Activated CD8-positive, alpha-beta T cell treated with anti-CD3 and anti-CD28 coated beads, Interleukin-2, amount 10 ng/mL, durations not matched to agents 7 days and 5 days (primary cell): ENCODE data around the gene ACOT11. TPM values are rescaled to one million over a fixed set of nuclear protein-coding genes. Genes with fewer than 3 reads are reported as not detected.

ENCODE experiments used
- ATAC-seq: fragments of 150-1000 bp; cut with Tn5 transposase; one replicate; pipeline ENCODE4 v1.10.0; 2021; ENCODE audit warnings: moderate library complexity
- CTCF ChIA-PET: fragments of 350-600 bp; sonication (Branson Sonifier 250); formaldehyde crosslinking; loops from one replicate; lab custom pipeline; 2021; ENCODE audit warnings: antibody characterized with exemption; lab: Charles Lee
- POLR2A ChIA-PET: fragments of 350-600 bp; sonication (Branson Sonifier 250); formaldehyde crosslinking; loops from one replicate; lab custom pipeline; 2021; ENCODE audit warnings: antibody characterized with exemption; lab: Charles Lee
- DNase-seq: peaks from one replicate; pipeline ENCODE4 v3.0.0-alpha.2; 2020
- H3K27ac Mint-ChIP-seq: one replicate; pipeline ENCODE4 v1.8.0; 2021; ENCODE audit warnings: mild to moderate bottlenecking, mixed read lengths
- H3K27me3 Mint-ChIP-seq: one replicate; pipeline ENCODE4 v1.8.0; 2021; ENCODE audit warnings: low read depth, mixed read lengths
- H3K36me3 Mint-ChIP-seq: one replicate; pipeline ENCODE4 v1.8.0; 2021; ENCODE audit warnings: low read depth, mixed read lengths
- H3K4me1 Mint-ChIP-seq: one replicate; pipeline ENCODE4 v1.8.0; 2021; ENCODE audit warnings: low read depth, mixed read lengths
- H3K4me3 Mint-ChIP-seq: one replicate; pipeline ENCODE4 v1.8.0; 2021; ENCODE audit warnings: mild to moderate bottlenecking, mixed read lengths
- H3K9me3 Mint-ChIP-seq: one replicate; pipeline ENCODE4 v1.8.0; 2022; ENCODE audit warnings: mixed read lengths; ENCODE audit not compliant: insufficient read depth
- total RNA-seq, 2 experiments: library from RNA; stranded (reverse); gene quantifications; one replicate each; pipeline ENCODE4 v1.2.3, GENCODE V29; 2021

The ACOT11 gene
- total RNA-seq, 2 experiments from 2014 or later: 1.3 to 1.6 TPM

DNA sequence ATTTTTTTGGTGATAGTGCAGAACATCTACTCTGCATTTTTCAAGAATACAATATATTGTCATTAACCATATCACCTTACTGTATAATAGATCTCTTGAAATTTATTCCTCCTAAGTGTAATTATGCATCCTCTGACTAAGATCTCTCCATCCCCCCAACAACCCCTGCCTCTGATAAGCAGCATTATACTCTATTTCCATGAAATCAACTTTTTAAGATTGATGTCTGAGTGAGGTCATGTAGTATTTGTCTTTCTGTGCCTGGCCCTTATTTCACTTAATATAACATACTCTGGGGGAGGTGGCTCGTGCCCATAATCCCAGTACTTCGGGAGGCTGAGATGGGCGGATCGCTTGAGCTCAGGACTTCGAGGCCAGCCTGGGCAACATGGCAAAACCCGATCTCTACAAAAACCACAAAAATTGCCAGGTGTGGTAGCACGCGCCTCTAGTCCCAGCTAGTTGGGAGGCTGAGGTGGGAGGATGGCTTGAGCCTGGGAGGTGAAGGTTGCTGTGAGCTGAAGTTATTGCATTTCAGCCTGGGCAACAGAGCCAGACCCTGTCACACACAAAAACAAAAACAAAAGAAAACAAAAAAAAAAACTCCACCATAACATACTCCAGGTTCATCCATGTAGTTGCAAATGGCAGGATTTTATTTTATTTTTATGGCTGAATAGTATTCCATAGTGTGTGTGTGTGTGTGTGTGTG lies 5.7 kb downstream of the ACOT11 start:
- Mint-ChIP-seq H3K36me3 (no peaks in the 10 kb centered on the region), H3K27ac (no peak overlapping the region), H3K27me3 (peaks cover 8% of the 10 kb centered on the region), H3K4me1 (no peaks in the 10 kb centered on the region), H3K9me3 (peaks cover 4% of the 10 kb centered on the region), H3K4me3 (no peak overlapping the region)
- ChIA-PET POLR2A (no interaction called here), CTCF (no interaction called here)
- peak; percentile 1 for DNase-seq
- no peak for ATAC-seq

DNA sequence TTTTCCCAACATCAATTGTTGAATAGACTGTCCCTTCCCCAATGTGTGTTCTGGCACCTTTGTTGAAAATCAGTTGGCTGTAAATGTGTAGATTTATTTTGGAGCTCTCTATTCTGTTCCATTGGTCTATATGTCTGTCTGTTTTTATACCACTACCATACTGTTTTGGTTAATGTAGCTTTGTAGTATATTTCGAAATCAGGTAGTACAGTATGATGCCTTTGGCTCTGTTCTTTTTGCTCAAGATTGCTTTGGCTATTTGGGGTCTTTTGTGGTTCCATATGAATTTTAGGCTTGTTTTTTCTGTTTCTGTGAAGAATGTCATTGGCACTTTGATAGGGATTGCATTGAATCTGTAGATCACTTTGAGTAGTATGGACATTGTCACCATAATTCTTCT lies 8.1 kb downstream of the ACOT11 start:
- no peak overlapping the region for H3K27ac Mint-ChIP-seq
- no peaks in the 10 kb centered on the region for H3K36me3 Mint-ChIP-seq
- ChIA-PET CTCF (no interaction called here), POLR2A (interaction anchor here (0.6 kb wide), 1 partner anchor 92 kb away, joined by 3 read pairs; no protein-coding TSS in a partner anchor)
- no peak for ATAC-seq
- peaks cover 4% of the 10 kb centered on the region for H3K9me3 Mint-ChIP-seq
- no peaks in the 10 kb centered on the region for H3K4me1 Mint-ChIP-seq
- H3K27me3 Mint-ChIP-seq: peaks cover 8% of the 10 kb centered on the region
- DNase-seq: no peak
- no peak overlapping the region for H3K4me3 Mint-ChIP-seq

DNA sequence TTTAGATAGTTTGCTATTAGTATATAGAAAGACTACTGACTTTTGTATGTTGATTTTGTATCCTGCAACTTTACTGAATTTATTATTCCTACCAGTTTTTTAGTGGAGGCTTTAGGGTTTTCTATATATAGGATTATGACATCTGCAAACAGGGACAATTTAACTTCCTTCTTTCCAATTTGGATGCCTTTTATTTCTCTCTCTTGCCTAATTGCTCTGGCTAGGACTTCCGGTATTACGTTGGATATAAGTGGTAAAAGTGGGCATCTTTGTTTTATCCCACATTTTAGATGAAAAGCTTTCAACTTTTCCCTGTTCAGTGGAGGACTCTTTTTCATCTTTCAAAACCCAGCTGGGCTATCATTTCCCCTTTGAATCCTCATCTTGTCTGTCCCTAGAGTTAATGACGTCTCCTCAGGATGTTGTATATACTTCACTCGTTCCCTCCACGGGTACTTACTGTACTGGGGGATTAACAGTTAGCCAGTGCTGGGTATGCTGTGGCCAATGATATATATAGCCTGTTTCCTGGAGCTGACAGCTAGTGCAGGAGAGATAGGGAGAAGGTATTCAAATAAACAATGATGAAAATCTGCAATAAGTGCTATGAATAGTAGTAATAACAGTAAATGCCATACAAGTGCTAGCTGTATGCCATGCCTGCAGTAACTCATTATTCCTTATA lies 9.8 kb downstream of the ACOT11 start:
- Mint-ChIP-seq H3K27ac (no peak overlapping the region), H3K9me3 (peaks cover 4% of the 10 kb centered on the region), H3K36me3 (no peaks in the 10 kb centered on the region), H3K4me1 (no peaks in the 10 kb centered on the region), H3K27me3 (peaks cover 8% of the 10 kb centered on the region), H3K4me3 (no peak overlapping the region)
- ATAC-seq (no peak), DNase-seq (no peak)
- ChIA-PET POLR2A (no interaction called here), CTCF (no interaction called here)

DNA sequence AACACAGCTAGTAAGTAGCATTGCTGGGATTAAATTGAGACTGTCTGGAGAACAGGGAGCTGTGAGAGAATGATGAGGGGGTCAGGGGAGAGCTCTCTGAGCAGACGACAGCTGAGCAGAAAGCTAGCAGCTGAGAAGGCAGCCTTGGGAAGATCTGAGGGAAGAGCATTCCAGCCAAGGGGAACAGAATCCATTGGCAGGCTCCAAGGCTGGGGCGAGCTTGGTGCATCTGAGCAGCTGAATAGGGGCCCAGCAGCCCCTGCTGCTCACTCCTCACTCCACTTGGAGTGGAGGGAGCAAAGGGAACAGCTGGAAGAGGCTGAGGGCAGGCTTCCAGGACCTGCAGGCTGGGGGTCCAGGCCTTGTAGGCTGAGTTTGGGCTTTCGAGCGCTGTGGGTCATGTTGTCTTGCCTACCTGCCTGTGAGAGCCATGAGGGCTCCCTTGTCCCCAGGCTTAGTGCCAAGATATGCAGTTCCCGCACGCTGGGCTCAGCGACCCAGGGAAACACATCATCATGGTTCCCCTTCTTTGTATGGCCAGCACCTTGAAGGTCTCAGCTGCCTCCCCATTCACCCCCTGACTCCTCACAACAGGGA lies 10.5 kb downstream of the ACOT11 start:
- CTCF ChIA-PET: no interaction called here
- H3K9me3 Mint-ChIP-seq: peaks cover 4% of the 10 kb centered on the region
- H3K4me3 Mint-ChIP-seq: no peak overlapping the region
- H3K27ac Mint-ChIP-seq: no peak overlapping the region
- H3K4me1 Mint-ChIP-seq: no peaks in the 10 kb centered on the region
- peaks cover 8% of the 10 kb centered on the region for H3K27me3 Mint-ChIP-seq
- no peak for ATAC-seq
- no peak for DNase-seq
- POLR2A ChIA-PET: no interaction called here
- no peaks in the 10 kb centered on the region for H3K36me3 Mint-ChIP-seq

DNA sequence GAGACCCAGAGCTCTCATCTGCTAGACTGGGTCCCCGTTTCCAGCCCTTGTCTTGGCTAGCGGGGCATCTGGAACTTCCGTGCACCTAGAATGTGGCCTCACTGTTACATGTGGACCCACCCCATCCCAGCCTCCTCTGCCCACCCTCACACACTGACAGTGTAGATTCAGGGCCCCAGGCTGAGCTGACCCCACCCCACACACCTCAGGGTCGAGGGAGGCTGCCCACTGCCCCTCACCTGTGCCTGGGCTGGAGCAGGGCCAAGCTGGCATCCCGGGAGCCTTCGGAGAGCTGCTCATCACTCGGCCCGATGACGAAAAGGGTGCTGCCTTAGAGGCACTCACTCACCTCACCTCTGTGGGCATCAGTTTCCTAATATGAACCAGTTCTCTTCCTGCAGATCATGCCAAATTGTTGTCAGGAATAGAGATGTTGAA lies 11.1 kb downstream of the ACOT11 start:
- Mint-ChIP-seq H3K9me3 (peaks cover 4% of the 10 kb centered on the region), H3K27ac (no peak overlapping the region), H3K36me3 (no peaks in the 10 kb centered on the region), H3K27me3 (peaks cover 5% of the 10 kb centered on the region), H3K4me3 (no peak overlapping the region), H3K4me1 (no peaks in the 10 kb centered on the region)
- ATAC-seq (no peak), DNase-seq (no peak)
- CTCF ChIA-PET: no interaction called here
- POLR2A ChIA-PET: no interaction called here

DNA sequence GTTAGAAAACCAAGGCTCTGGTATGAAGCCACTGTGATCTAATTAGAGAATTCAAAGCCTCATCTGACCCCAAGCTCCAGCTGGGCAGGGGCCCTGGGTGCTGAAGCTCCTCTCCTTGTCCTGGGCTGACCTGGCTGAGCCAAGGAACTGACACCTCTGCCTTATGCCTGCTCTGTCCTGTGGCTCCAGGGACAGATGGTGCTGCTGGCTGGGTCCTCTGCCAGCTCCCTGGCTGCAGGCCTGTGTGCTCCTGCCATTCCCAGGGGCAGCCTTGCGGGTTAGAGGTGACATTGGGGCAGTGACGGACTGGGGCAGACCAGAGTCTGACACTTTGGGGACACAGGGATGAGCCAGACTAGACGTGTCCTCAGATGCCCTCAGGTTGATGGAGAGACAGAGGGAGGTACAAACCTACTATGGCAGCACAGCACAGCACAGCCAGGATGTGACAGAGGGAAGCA lies 11.8 kb downstream of the ACOT11 start:
- DNase-seq (no peak), ATAC-seq (no peak)
- ChIA-PET CTCF (no interaction called here), POLR2A (no interaction called here)
- Mint-ChIP-seq H3K4me3 (no peak overlapping the region), H3K4me1 (no peaks in the 10 kb centered on the region), H3K9me3 (peaks cover 4% of the 10 kb centered on the region), H3K27me3 (peaks cover 5% of the 10 kb centered on the region), H3K27ac (no peak overlapping the region), H3K36me3 (no peaks in the 10 kb centered on the region)

DNA sequence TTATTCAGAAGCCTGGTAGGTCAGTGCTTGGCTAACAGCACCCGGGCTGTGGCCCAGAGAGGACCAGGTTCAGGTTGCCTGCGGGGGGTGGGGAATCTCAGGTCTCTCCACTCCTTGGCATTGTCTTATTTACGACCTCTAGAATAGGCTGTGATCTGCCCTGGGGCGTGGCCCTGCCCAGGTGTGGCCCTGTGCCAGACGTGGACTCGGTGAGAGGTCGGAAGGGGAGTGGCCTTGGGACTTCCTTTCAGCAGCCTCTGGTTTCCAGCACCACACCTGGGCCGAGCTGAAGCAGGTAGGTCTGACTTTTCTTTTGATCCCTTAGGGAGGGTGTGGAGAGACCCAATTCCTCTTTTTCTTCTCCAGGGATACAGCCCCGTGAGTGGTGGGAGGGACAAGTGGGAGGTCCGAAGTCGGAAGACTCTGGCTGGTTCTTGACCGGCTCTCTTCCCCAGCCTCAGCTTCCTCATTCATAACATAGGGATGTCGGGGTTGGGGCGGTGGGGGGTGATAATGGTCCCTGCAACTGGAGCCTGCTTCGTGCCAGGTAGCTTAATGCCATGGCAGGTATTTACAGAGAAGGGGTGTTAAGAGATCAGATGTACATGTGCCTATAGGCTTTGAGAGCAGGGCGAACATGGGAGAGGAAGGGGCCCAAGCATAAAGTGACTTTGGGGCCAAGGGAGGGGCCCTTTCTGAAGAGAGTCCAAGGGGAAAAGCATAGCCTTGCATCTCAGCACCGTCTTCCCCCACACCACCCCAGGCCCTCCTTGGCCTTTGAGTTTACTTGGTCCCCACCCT lies 16.5 kb downstream of the ACOT11 start:
- DNase-seq: no peak
- H3K27ac Mint-ChIP-seq: no peak overlapping the region
- no peaks in the 10 kb centered on the region for H3K4me1 Mint-ChIP-seq
- H3K27me3 Mint-ChIP-seq: peaks cover 3% of the 10 kb centered on the region
- ChIA-PET POLR2A (no interaction called here), CTCF (no interaction called here)
- no peak for ATAC-seq
- H3K36me3 Mint-ChIP-seq: no peaks in the 10 kb centered on the region
- no peaks in the 10 kb centered on the region for H3K9me3 Mint-ChIP-seq
- no peak overlapping the region for H3K4me3 Mint-ChIP-seq

DNA sequence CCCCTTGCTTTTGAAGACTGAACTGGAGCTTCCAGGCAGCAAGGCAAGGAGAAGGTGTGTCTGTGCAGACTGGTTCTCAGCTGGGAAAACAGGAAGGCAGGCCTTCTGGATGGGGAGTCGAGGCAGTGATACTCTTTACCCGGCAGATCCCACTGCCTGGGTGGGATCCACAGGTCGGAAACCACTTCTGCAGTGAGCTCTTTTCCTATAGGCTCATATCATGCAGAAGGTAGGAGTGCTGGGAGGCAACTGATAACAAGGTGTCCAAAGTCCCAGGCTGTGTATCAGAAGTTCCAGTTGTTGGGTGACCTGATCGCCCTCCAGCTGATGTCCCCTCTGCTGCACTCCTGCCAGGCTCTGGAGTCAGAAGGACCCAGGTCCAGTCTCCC lies 17.1 kb downstream of the ACOT11 start:
- Mint-ChIP-seq H3K4me1 (no peaks in the 10 kb centered on the region), H3K9me3 (no peaks in the 10 kb centered on the region), H3K4me3 (no peak overlapping the region), H3K36me3 (no peaks in the 10 kb centered on the region), H3K27me3 (peaks cover 3% of the 10 kb centered on the region), H3K27ac (no peak overlapping the region)
- ChIA-PET POLR2A (interaction anchor here (0.7 kb wide), 1 partner anchor 11 kb away, joined by 3 read pairs; no protein-coding TSS in a partner anchor), CTCF (no interaction called here)
- DNase-seq: no peak
- ATAC-seq: no peak

DNA sequence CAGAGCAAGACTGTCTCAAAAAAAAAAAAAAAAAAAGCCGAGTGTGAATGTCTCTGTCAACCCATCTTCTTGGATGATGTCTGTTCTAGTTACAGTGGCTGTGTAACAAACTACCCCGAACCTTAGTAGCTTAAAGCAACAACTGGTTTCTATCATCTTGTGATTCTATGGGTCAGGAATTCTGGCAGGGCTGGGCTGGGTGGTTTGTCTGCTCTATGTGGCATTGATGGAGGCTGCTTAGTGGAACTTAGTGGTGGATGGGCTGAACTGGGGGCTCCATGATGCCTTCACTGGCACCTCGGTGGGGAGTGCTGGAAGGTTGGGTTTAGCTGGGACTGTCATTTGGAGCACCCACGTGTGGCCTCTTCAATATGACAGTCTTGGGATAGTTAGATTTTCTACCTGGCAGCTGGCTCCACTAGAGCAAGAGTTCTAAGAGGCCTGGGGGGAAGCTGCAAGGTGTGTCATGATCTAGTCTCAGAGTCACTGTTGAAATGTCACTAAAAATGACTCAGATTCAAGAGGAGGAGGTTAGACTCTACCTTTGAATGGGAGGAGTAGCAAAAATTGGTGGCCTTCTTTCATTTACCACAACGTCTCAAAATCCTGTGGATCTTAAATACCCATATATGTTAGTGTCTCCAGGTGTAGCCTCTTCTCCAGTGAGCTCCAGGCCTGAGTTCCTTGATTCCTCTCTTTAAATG lies 18.6 kb downstream of the ACOT11 start:
- H3K4me3 Mint-ChIP-seq: no peak overlapping the region
- peaks cover 3% of the 10 kb centered on the region for H3K27me3 Mint-ChIP-seq
- ATAC-seq (no peak), DNase-seq (no peak)
- CTCF ChIA-PET: no interaction called here
- no peaks in the 10 kb centered on the region for H3K36me3 Mint-ChIP-seq
- H3K4me1 Mint-ChIP-seq: peaks cover 2% of the 10 kb centered on the region
- no peak overlapping the region for H3K27ac Mint-ChIP-seq
- no peaks in the 10 kb centered on the region for H3K9me3 Mint-ChIP-seq
- POLR2A ChIA-PET: no interaction called here

DNA sequence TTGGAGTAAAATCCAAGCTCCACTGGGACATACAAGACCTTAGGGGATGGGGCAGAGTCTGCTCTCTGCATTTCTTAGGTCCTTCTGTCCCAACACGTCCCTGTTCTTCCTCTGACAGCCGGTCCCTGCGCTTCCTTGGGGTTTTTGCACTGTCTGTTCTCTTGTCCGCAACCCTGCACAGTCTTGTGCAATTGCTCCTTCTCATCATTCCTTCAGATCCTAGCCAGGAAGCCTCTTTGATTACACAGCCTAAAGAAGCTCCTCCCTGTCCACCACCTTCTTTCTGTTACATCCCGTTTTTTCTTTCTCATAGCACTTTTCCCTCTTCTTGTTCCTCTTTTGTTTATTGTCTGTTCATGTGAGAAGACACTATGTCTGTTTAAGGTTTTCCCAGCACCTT lies 19.9 kb downstream of the ACOT11 start:
- Mint-ChIP-seq H3K9me3 (no peaks in the 10 kb centered on the region), H3K4me1 (peaks cover 10% of the 10 kb centered on the region), H3K4me3 (no peak overlapping the region), H3K27ac (no peak overlapping the region), H3K27me3 (peaks cover 3% of the 10 kb centered on the region), H3K36me3 (no peaks in the 10 kb centered on the region)
- CTCF ChIA-PET: no interaction called here
- DNase-seq (no peak), ATAC-seq (no peak)
- POLR2A ChIA-PET: no interaction called here

DNA sequence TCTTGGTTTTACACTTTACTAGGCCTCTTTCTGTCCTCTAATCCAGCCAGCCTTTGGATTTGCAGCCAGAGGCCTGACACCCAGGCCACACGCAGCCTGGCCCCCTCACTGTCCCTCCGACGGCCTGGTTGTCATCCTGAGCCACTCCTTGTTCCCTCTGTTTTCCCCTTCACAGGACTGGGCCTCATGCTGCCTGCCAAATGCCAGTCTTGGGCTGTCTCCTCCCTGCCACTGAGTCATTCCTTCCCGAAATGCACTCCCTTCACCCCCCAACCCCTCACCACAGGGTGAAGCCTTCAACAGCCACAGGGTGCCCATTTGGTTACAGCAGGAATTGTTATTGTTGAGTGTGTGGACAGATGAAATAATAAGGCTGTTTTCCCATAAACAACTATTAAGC lies 21.3 kb downstream of the ACOT11 start:
- ChIA-PET CTCF (no interaction called here), POLR2A (no interaction called here)
- Mint-ChIP-seq H3K36me3 (no peaks in the 10 kb centered on the region), H3K27me3 (peaks cover 3% of the 10 kb centered on the region), H3K9me3 (no peaks in the 10 kb centered on the region), H3K4me1 (peaks cover 10% of the 10 kb centered on the region), H3K4me3 (no peak overlapping the region), H3K27ac (no peak overlapping the region)
- ATAC-seq (no peak), DNase-seq (no peak)
